ENCODE data around the gene GLT1D1.

GLT1D1 gene

DNA sequence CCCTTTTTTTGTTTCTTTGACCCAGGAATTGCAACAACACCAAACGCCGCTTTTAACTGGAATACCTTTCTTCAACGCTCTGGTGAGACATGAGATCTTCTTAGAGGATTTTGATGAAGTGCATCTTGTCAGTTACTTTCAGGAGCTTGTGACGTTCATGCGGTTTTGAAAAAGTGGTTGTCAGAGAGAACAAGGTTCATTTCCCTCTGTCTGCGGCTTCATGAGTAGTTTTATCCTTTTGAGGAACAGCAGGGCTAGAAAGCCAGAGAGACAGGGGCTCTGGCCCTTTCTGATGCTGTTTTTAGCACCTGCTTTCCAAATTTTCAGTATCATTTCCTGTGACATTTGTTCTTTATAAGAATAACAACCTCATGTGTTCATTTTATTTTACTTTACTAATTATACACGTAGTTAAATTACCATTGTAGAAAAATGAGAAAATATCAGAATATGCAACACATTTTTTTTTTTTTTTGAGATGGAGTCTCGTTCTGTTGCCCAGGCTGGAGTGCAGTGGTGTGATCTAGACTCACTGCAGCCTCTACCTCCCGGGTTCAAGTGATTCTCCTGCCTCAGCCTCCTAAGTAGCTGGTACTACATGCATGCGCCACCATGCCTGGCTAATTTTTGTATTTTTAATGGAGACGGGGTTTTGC, 61.8 kb downstream of the GLT1D1 start:
- peak; percentile 2 for DNase-seq (ENCODE audit: low read depth)

DNA sequence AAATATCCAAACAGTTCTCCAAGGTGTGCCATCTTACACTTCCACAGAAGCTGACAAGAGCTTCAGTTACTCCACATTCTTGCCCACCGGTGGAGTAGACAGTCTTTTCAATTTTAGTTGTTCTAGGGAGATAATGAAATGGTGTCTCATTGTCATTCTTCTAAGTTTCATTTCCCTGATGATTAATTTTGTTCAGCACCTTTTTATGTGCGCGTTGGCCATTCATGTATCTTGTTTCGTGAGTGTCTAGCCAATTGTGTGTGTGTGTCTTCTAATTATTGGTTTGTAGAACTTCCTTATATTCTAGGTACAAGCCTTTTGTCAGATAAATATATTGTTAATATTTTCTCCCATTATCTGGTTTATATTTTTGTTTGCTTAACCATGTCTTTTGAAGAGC, 63.1 kb downstream of the GLT1D1 start:
- no peak for DNase-seq (ENCODE audit: low read depth)

DNA sequence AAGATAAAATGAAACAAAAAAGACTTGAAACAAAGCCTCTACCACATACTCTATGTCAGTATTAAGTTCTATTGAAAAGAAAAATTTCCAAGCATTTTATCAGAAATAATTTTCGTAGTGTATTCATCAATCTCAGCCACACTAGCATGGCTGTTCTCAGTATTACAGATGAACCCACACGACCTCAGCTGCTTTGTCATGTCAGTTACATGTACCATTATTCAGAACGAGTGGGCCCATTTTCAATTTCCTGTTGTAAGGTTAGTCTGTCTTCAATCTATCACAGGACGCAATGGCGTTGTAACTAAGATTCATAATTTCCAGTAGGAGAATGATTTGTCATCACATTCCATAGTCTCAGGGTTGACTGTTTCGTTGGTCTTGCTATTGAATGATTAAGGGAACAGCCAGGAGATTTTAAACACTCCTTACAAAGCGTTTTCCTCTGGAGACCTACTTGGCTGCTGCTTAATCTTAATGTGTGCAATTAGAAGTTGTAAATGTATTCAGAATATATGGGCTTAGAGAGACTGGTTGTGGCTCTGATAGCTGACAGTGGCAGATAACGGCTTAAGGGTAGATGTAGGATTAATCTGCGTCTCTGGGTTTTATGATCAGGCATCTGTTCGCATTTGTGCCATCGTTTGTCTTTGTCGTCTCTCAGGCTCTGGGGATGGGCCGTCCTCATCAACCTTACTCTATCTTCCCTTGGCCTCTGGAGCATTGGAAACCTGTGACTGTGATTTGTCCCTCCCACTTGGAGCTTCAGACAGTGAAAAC, 65.4 kb downstream of the GLT1D1 start:
- no peak for DNase-seq (ENCODE audit: low read depth)

DNA sequence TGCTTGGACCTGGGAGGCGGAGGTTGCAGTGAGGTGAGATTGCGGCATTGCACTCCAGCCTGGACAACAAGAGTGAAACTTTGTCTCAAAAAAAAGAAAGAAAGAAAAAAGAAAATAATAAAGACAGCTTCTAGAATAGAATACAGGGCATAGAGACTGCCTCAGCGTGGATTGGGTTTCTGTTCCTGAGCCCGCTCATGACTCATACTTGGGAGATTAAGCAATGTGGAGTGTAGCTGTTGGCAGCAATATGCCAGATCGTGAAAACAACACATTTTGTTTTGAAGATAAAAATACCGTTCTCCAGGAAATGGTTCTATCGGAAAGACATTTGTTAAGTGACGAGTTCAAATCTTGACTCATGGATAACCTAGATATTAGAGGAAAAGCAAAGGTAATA, 67.2 kb downstream of the GLT1D1 start:
- DNase-seq (ENCODE audit: low read depth) = no peak

DNA sequence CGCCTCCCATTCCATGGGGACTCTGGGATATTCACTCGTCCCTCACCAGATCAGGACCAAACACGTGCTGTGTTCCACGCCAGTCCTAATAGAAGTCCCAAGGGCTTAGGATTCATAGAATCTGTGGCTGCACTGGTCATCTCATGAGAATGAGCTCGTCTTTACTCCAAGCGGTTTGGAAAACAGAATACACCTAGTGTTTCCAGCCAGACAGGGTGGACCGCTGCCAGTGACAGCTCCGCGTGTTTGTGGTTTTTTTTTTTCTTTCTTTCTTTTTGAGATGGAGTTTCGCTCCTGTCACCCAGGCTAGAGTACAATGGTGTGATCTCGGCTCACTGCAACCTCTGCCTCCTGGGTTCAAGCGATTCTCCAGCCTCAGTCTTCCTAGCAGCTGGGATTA, 75.1 kb downstream of the GLT1D1 start:
- DNase-seq (ENCODE audit: low read depth) = no peak

DNA sequence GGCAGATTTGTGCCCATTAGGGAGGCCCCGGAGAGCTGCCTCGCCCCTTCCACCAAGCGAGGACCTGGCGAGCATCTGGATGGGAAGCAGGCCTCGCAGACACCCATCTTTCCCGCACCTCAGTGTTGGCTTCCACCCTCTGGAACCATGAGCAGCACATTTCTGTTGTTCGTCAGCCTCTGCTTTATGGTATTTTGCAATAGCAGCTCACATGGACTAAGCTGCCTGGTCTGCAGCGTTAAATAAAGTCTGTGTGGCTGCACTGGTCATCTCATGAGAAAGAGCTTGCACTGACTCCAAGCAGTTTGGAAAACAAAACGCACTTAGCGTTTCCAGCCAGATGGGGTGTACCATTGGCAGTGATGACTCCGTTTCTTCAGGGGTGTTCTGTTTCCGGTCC, 75.8 kb downstream of the GLT1D1 start:
- no peak for DNase-seq (ENCODE audit: low read depth)

DNA sequence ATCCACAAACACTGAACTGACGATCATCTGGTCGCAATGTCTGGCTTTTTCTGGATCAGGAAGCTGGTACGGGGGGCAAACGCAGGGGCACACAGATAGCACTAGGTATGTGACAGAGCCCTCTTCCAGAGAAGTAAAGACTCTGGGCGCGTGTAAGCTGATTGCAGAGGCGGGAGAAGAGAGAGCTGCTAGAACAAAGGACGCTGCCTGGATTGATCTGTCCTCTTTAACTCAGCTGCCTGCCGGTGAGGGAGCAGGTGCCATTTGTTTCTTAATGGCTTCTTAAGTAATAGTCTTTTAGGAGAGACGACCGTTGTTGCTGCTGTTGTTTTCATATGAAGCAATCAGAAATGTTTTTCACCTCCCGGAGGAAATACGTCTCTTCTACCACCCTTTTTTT, 77.3 kb downstream of the GLT1D1 start:
- DNase-seq (ENCODE audit: low read depth) = no peak

DNA sequence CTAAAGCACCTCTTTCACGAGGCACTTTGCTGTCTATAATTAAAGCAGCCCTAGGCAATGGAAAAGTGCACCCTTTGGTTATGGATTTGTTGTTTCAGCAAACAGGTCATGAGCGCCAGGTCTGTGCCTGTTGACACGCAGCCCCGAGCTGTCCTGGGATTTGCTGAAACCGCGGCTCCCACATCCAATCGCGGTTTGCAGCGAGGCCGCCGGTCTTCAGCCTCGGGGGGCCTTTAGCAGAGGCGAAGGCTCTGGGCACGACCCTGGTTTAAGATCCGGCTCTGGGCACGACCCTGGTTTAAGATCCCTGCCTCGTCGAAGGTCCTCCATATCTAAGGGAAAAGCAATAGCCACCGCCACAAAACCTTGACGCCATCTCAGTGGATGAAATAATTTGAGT, 79.2 kb downstream of the GLT1D1 start:
- no peak for DNase-seq (ENCODE audit: low read depth)

DNA sequence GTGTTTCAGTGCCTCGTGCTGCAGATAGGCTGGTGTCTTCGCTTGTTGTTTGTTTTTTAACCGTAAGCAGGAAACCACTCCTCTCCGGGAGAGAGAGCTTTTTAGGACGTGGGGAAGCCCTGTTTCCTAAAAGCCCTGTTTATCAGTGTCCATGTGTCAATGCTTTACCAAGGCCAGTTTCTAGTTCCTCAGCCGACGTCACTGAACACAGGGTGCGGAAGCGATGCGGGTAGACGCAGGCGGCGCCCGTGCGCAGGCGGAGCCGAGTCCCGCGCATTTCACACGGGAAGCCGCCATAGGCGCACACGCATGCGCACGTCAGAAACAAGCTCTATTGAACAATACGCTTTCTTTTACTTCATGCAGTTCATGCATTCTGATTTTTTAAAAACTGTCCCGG, 79.8 kb downstream of the GLT1D1 start:
- no peak for DNase-seq (ENCODE audit: low read depth)

DNA sequence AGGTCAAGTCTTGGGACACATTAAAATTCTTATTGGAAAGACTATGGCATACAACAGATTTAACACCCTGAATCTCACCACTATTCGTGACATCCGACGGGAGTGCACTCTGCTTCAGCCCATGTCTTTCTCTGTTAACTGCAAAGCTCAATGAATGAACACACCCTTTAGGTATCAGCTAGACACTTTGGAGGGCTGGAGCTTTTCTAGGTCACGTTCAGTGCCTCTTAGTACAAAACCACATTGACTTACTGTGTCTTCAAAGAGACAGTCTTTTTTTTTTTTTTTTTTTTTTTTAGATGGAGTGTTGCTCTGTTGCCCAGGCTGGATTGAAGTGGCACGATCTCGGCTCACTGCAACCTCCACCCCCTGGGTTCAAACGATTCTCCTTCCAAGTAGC, 80.6 kb downstream of the GLT1D1 start:
- no peak for DNase-seq (ENCODE audit: low read depth)

DNA sequence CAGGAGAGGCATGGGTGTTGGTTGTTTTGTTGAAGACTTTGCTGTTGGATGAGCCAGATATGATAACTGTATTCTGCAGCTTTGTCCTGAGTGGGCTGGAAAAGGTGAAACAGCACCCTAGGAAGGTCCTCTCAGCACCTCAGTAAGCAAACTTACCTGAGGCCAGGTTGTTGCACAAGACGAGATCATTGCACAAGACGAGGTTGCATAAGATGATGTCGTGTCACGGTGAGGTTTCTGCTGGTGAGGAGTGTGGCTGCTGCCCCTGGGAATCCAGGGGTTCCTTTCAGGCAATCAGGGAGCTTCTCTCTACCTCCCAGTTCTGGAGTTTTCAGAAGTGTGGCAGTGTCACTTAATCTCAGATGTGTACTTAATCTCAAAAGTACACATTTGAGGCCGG, 85.6 kb downstream of the GLT1D1 start:
- DNase-seq (ENCODE audit: low read depth) = no peak

DNA sequence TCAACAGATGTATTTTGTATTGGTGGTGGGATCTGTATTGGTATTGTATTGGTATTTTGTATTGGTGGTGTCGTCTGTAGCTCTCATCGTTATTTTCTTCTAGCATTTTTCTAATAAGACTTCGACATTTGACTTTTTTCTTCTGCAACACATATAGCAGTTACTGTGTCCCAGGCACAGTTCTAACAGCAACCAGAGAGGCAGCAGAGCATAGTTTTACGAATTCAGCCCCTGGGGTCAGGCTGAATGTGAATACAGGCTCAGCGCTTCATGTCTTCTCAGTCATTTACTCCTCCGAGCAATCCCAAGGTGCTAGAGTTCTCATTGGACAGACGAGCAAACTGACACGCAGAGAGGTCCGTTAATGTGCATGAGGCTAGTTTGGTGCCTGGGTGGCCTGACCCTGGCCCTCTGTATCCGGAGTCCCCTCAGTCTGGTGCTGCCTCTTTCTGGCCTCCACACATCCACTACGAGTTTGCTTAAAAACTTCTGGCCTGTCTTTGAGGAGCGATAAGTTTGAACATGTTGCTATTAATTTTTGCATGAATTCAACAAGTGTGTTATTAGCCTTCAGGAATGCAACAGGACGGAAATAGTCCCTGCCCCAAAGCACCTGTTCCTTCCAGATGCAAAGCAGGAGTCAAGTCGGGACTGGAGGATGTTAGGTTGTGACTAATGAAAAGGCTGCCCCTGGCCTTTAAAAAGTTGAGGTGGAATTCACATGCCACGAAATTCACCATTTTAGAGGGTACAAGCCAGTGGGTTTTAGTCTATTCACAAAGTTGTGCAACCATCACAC, 87.0 kb downstream of the GLT1D1 start:
- no peak for DNase-seq (ENCODE audit: low read depth)

DNA sequence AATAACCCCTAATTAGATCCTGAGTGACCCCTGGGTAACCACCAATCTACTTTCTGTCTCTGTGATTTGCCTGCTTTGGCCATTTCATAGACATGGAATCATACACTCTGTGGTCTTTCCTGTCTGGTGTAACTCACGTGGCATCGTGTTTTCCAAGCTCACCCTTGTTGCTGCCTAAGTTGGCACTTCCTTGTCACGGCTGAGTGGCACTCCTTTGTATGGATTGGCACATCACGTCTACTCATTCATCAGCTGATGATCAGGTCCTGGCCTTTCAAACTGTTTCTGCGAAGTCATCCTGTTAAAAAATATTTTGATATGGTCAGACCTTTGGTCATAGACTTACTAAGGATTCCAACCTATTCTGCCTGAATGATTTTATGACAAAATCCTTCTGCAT, 87.7 kb downstream of the GLT1D1 start:
- no peak for DNase-seq (ENCODE audit: low read depth)

DNA sequence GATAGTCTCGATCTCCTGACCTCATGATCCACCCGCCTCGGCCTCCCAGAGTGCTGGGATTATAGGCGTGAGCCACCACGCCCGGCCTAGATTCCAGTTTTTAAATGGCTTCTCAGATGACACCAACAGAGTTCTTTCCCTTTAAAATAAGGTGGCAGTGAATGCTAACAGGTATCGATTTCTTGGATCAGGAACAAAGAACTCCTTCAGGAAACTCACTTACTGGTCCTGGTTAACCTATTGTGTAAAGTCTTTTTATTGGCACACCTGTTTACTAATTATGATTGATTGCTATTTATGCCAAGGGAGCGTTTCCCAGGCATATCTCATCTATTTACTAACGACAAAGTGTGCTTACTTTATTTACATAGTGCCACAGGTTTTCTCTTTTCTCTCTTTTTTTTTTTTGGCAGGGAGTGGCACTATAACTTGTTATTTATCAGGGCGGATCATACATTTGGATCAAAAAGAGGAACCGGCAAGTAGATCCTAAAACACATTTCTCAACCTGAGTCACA, 89.7 kb downstream of the GLT1D1 start:
- no peak for DNase-seq (ENCODE audit: low read depth)

DNA sequence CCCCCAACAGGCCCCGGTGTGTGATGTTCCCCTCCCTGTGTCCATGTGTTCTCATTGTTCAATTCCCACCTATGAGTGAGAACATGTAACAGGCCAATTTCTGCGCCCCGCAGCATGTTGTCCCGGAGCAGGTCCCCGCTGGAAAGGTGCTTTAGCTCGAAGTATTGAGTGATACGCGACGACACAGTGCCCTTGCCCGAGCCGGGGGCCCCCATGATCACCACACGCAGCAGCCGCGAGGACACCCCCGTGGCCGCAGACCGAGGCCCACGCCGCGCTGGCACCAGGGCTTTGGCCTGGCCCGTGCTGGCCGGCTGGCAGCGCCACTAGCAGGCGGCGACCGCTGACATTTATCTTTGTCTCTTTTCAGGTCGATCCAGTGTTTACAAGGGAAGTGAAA, 91.7 kb downstream of the GLT1D1 start:
- no peak for DNase-seq (ENCODE audit: low read depth)

DNA sequence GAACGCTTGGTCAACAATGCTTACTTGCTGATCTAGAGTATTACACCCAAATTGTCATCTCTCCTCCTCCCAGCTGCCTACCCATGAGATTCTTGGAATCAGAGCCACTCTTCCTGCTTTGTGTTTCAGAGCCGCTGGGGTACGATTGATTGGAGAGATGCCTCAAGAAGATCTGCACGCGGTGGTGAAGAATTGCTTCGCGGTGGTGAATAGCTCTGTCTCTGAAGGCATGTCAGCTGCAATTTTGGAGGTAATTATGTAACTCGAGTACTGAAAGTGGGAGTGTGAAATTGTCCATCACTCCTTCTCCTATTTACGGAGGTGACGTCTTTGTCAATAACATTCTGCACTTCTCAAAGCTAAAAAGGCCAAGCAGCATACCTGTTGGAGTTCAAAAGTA, 93.9 kb downstream of the GLT1D1 start:
- no peak for DNase-seq (ENCODE audit: low read depth)

DNA sequence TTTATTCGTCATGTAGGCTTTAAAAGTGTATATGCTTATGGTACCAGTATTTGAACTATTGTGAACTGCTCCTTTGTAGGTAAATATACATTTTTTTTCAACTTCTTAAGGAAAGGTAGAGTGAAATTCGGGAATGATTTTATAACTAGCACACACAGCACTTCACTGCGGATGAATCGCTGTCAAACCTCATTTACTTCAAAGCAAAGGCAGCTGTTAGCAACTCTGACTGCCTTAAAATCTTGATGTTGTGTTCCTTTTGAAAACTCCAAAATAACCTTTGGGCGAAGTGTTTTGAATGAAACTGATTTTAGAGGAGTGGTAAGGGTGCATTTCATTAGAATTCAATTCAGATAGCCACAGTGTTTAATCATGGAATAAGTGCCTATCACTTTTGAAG, 95.8 kb downstream of the GLT1D1 start:
- DNase-seq (ENCODE audit: low read depth) = no peak

DNA sequence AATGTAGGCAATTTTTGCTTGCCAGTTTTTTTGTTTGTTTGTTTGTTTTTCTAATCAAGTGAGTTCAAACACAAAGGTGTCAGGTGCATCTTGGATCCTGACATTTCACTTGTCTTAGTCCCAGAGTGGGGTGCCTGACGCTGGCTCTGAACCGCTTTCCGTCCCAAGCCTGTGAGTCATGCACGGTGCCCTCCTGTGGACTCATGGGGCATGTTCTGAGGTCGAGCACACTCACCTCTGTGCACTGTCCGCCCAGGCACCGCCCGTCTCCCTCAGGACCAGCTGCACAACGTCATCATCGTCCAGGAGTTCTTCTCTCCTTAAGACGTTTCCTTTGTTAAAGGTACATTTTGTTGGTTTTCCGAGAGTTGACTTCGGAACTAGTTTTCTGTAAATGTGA, 98.2 kb downstream of the GLT1D1 start:
- DNase-seq (ENCODE audit: low read depth) = no peak

DNA sequence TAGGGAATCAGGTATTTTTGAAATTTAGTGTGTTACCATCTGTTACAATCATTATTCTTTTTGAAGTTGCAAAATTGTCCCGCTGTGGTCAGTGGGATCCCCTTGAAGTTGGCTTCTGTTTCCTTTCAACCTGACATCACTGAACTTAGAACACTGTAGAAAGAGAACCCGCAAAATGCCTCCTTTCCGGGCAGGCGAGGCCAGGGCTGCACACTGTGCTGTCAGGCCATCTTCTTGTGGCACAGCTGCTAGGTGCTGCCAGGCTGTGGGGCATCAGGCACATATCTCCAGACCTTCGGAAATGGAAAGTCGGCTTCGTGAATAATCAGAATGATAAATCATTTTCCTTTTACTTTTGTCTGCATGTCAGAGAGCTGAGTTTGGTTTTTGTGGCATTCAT, 103.5 kb downstream of the GLT1D1 start:
- DNase-seq (ENCODE audit: low read depth) = no peak

DNA sequence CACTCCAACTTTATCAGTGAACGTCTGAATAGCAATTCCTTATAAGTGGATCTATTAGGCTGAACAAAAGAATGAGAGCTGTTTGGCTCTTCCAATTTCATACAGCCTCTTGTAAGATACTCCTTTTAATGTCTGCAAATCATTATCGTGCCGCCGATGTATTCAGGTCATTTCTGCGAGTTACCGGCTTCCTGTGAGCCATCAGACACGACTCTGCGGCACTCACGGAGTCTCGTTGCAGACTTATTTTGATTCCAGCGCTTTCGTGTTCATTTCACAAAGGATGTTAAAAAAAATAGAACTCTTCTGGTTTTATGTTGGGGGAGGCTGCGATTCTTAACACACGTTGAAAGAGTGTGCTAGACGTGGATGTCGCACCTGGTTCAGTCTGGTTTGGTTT, 106.6 kb downstream of the GLT1D1 start:
- no peak for DNase-seq (ENCODE audit: low read depth)

DNA sequence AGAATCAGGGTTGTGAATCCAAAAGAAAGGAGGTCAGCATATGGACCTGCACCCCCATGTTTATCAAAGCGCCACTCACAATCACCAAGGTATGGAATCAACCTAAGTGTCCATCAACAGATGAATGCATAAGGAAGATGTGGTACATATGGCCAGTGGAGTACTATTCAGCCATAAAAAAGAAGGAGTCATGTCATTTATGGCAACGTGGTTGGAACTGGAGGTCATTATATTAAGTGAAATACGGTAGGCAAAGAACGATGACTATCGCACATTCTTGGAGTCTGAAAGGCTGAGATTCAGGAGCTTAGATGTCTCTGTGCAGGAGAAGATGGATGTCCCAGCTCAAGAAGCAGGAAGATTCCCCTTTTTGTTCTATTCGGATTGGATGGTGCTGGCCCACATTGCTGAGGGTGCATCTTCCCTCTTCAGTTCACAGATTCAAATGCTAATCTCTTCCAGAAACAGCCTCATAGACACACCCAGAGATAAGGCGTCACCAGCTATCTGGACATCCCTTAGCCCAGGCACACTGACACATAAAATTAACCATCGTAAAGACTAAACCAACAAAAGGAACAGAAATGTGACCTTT, 108.1 kb downstream of the GLT1D1 start:
- no peak for DNase-seq (ENCODE audit: low read depth)

DNA sequence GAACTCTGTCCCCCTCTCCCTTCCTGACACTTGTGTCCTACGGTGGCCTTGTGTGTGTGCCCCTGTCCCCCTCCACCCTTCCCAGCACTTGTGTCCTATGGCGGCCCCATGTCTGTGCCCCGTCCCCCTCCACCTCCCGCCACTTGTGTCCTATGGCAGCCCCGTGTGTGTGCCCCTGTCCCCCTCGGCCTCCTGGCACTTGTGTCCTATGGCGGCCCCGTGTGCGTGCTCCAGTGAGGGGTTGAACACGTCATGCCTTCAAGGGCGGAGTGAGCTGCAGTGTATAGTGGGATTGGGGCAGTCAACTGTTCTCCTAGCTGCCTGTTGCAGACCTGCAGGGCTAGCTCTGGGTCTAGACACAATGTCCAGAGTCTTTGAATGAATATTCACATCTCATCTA, 108.7 kb downstream of the GLT1D1 start:
- DNase-seq (ENCODE audit: low read depth) = no peak
